Panc1 (cell line): ENCODE data around the gene GRIN2A.

Experiments
- CTCF ChIP-seq: fragments of 450-650 bp; IDR thresholded peaks from 2 replicates; pipeline ENCODE4 v1.5.1; 2017; ENCODE audit warnings: mild to moderate bottlenecking
- POLR2AphosphoS5 ChIP-seq: IDR thresholded peaks from 2 replicates; pipeline ENCODE4 v1.6.1; 2012; ENCODE audit warnings: mild to moderate bottlenecking, low read depth, low read length, moderate library complexity
- SIN3A ChIP-seq: IDR thresholded peaks from 2 replicates; pipeline ENCODE4 v1.6.1; 2012; ENCODE audit warnings: low read depth, mild to moderate bottlenecking, low read length, moderate library complexity, borderline replicate concordance; ENCODE audit not compliant: insufficient read depth
- TCF7L2 ChIP-seq: IDR thresholded peaks from 2 replicates; pipeline ENCODE4 v1.6.1; 2011; ENCODE audit warnings: mild to moderate bottlenecking, low read depth, low read length, inconsistent platforms

- TF ChIP-seq CTCF (no peak), SIN3A (no peak), POLR2AphosphoS5 (no peak), TCF7L2 (no peak)
These were observed 38.7 kb upstream of the GRIN2A start for GRCh38 chr16:10220942-10221341.
